HG02884 (cell line): ENCODE results near the gene PSD4.
A peak's percentile ranks its signal among the peaks of the same experiment; 100 is the strongest.

Source experiments
- ATAC-seq: cut with Tn5 transposase; IDR thresholded peaks from one replicate; pipeline ENCODE4 v1.9.1; 2021; ENCODE audit warnings: mild to moderate bottlenecking, moderate library complexity; ENCODE audit not compliant: unreplicated experiment

PSD4 gene

GRCh38 chr2:113203217-113203530 is 29.4 kb downstream of the PSD4 start:
- ATAC-seq = no peak

DNA sequence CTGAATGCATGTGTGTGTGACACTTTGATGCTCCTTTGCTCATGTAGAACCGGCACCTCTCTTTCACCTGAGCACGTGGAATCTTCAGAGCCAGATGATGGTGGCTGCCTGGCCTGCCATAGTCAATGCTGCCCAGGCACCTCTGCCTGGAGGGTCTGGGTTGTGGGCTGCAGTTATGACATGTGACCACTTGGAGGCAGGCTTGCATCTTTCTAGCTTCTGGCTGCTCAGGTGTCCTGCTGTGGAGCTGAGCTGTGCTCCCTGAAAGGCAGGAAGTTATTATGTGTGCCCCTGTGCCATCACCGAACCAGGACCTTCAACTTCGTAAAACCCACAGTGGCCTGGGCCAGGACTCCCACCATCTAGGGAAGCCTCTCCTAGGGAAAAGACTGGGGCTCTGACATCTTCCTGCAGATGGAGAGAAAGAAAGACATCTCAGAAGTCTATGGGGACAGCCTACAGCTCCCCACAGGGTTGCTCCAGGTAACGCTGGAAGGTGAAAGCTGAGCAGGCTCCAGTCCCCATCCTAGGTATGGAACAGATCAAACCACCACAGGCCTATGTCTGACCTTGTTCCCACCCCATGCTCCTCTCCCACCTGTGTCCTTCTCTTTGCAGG is 30.2 kb downstream of the PSD4 start:
- peak; percentile 70 for ATAC-seq

DNA sequence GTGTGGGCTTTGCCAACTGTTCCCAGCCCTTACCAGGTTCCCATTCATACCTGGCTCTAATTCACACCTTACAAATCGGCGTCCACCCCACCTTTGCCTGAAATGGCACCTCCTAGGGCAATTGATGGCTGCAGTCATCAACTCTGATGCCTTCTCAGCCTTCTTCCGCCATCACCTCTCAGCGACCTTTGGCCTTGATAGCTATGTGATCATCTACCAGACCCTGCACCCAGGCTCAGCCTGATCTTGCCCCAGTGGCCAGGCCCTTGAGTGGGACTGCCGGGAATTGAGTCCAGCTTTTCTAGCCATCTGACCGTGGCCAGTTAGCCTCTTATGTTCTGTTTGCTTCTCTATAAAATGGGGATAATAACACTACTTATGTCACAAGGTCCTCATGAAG is 32.5 kb downstream of the PSD4 start:
- ATAC-seq = no peak

GRCh38 chr2:113207021-113207420 is 33.2 kb downstream of the PSD4 start:
- ATAC-seq = no peak

- no peak for ATAC-seq
Measured at GRCh38 chr2:113208396-113208795, 34.6 kb downstream of the PSD4 start.

- no peak for ATAC-seq
Measured at GRCh38 chr2:113209011-113209645, 35.4 kb downstream of the PSD4 start.

GRCh38 chr2:113209646-113210171 is 35.9 kb downstream of the PSD4 start:
- no peak for ATAC-seq

GRCh38 chr2:113211226-113212105 is 37.7 kb downstream of the PSD4 start:
- no peak for ATAC-seq

GRCh38 chr2:113212245-113213060 is 38.7 kb downstream of the PSD4 start:
- no peak for ATAC-seq

DNA sequence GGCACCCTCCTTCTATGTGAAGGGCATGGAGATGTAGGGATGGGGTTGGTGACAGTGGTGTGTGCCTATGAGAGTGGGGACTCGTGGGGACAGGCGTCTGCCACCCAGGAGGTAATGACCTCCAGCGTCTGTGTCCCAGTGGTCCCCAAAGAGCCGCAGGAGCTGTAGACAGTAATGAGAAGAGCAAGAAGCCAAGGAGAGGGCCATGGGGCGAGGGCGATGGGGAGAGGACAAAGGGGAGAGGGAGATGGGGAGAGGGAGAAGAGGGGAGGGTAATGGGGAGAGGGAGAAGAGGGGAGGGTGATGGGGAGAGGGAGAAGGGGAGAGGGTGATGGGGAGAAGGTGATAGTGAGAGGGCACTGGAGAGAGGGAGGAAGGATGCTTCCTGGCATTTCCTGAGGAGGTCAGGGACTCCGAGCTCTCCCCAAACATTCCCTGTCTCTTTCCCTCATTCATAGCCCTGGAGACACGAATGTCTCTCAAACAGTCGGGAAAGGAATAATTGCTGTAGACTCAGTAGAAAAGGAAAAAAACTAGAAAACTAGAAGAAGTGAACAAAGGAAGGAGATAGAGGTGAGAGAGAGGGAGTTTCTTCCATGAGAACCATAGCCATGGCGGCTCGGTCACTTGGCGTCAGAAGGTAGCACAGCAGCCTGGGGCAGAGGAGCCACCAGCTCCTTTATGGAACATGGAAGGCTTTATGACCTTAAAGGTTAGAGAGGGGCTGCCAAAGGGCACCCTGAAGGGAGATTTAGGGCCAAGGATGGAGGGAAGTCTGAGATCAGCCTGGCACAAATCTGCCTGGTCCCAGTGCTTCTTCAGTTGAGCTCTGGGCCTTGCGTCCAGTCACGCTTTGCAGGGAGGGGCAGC is 39.5 kb downstream of the PSD4 start:
- no peak for ATAC-seq

- no peak for ATAC-seq
Measured at GRCh38 chr2:113214141-113214540, 40.4 kb downstream of the PSD4 start.

GRCh38 chr2:113215056-113215455 is 41.3 kb downstream of the PSD4 start:
- ATAC-seq = no peak

GRCh38 chr2:113216321-113216720 is 42.5 kb downstream of the PSD4 start:
- ATAC-seq = no peak

- ATAC-seq = no peak
Measured at GRCh38 chr2:113216891-113217454, 43.2 kb downstream of the PSD4 start.

- no peak for ATAC-seq
Measured at GRCh38 chr2:113217455-113218282, 43.9 kb downstream of the PSD4 start.

DNA sequence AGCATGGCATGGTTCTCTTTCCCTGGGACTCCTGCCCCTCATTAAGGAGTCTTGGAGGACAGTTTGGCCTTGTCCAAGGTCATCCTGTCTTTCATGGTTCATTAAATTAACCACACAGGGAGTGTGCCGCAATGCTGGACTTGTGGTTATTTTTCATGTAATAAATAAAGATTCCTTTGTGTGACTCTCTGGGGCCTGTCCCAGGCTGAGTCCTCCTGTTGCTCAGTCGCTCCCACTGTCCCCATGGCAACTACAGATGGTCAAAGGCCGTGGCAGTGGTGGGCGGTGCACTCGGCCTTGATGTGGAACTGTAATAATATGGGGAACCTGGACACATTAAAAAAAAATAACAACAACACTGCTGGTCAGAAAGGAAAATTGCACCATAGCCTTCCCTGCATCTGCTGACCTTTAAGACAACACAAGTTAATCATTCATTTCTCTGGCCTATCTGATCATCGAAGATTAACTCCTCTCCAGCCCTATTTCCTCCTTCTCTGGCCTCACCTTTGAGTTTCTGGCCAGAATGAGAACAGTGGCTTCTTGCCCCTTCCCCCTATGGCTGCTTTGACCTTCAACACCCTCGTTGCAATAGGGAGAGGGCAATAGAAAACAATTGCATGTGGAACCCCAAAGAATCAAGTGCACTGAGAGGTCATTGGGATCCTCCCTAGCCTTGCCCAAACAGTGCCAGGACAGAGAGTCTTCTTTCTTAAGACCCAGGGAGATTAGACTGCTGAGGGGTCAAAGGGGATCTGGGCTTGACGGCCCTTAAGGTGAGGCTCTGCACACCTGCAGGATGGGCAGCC is 44.7 kb downstream of the PSD4 start:
- ATAC-seq = no peak

- ATAC-seq = no peak
Measured at GRCh38 chr2:113219092-113219441, 45.3 kb downstream of the PSD4 start.

- ATAC-seq = no peak
Measured at GRCh38 chr2:113219525-113219888, 45.7 kb downstream of the PSD4 start.
